ENCODE results near the gene RBM17.
"Not testable (repeated sequence)": the region's sequence is repeated elsewhere in the genome, so short reads cannot be mapped to it uniquely, and the experiment has no call there.

RBM17 gene

GRCh38 chr10:6114299-6114698 is 25.5 kb downstream of the RBM17 start:
- DNase-seq, result no peak

GRCh38 chr10:6114805-6115341 is 26.0 kb downstream of the RBM17 start:
- DNase-seq, result no peak

DNA sequence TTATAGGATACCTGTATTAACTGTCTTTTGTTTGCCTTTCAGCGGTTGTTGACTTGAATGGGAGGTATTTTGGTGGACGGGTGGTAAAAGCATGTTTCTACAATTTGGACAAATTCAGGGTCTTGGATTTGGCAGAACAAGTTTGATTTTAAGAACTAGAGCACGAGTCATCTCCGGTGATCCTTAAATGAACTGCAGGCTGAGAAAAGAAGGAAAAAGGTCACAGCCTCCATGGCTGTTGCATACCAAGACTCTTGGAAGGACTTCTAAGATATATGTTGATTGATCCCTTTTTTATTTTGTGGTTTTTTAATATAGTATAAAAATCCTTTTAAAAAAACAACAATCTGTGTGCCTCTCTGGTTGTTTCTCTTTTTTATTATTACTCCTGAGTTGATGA is 26.6 kb downstream of the RBM17 start:
- DNase-seq, result no peak

DNA sequence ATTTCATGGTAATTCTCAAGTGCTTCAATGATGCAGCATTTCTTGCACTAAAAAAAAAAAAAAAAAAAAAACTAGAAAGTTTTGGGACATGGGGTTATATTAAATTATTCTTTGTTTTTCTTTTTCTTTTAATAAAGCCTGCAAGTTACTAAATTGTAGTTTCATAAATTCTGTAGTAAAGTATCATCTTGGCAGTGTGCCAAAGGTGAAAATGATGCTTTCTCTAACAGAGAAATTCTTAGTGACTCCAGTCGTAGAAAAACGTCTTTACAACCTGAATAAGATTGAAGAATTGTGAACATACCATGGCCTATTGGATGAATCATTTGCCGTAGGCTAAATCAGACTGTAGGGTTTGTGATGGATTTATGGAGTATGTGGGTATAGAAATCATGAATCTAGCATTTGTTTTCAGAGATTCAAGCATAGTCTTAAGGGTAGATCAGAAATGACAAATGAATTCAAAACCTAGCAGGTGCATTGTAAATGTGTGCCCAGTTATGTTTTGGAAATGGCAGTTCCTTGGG is 27.1 kb downstream of the RBM17 start:
- no peak for DNase-seq

DNA sequence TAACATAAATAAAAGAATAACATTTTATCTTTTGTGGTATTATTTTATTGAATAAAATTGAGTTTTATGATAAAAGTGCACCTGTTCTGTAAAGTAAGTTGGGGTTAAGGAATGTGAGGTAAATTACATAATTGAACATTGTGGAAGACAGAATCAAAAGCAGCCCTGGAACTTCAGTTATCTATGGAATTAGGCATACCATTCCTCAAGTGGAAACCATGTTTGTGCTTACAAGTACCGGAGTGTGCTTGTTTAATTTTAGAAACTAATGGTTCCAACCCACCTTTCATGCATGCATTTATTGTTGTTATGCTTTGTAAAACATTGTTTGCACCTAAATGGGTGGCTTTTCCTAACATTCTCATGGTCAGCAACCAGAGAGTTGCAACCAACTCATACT is 28.0 kb downstream of the RBM17 start:
- no peak for DNase-seq

- DNase-seq, result no peak
These were observed 28.9 kb downstream of the RBM17 start for GRCh38 chr10:6117711-6118110.

DNA sequence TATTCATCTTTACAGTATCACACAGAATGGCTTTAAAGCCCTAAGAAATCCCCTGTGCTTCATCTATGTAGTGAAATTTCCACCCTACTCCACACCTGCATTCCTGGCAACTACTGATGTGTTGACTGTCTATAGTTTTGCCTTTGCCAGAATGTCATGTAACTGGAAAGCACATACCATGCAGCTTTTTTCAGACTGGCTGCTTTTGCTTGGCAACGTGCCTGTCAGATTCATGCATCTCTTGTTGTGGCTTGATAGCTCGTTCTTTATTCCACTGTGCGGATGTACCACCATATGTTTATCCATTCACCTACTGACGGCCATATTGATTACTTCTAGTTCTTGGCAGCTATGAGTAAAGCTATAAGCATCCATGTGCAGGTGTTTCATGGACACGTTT is 30.6 kb downstream of the RBM17 start:
- no peak for DNase-seq

DNA sequence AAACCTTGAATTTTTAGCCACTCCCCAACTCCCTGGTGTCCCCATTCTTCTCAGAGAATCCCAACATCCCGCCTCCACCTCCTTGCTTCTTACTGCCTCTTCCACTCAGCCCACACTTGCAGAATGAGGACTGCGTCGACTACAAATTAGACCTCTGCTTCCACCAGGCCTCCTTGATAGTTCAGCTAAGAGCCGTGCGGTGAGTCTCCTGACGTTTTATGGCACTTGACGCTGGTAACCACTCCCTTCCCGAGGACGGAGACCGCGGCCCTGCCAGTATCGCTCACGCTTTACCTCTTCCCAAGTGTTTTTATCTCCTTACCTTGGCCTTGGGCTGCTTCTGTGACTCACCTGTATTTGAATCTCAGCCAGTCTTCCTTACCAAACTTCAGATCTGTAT is 31.1 kb downstream of the RBM17 start:
- no peak for DNase-seq

GRCh38 chr10:6120691-6121090 is 31.9 kb downstream of the RBM17 start:
- DNase-seq, result no peak

GRCh38 chr10:6121146-6121545 is 32.3 kb downstream of the RBM17 start:
- DNase-seq, result no peak

DNA sequence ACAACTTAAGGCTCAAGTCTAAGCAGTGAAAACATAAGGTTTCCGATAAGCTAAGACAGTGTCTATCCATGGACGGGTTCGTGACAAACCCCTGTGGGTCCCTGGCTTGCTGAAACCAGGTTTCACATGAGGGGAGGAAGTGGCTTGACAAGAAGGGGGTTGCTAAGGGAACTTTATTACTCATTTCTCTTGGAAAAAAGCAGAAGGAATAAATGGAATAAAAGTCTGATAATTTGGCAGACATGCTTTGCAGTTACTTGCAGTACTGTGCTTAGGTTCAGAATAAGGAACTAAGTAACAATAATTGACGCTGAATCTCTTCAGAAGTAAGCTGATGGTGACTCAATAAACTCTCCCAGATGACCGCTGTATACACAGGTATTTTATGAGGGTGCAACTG is 34.7 kb downstream of the RBM17 start:
- DNase-seq, result no peak

- DNase-seq, result no peak
These were observed 35.8 kb downstream of the RBM17 start for GRCh38 chr10:6124666-6125065.

- DNase-seq, result not testable (repeated sequence)
These were observed 38.6 kb downstream of the RBM17 start for GRCh38 chr10:6127461-6127860.

GRCh38 chr10:6128087-6128486 is 39.3 kb downstream of the RBM17 start:
- no peak for DNase-seq

DNA sequence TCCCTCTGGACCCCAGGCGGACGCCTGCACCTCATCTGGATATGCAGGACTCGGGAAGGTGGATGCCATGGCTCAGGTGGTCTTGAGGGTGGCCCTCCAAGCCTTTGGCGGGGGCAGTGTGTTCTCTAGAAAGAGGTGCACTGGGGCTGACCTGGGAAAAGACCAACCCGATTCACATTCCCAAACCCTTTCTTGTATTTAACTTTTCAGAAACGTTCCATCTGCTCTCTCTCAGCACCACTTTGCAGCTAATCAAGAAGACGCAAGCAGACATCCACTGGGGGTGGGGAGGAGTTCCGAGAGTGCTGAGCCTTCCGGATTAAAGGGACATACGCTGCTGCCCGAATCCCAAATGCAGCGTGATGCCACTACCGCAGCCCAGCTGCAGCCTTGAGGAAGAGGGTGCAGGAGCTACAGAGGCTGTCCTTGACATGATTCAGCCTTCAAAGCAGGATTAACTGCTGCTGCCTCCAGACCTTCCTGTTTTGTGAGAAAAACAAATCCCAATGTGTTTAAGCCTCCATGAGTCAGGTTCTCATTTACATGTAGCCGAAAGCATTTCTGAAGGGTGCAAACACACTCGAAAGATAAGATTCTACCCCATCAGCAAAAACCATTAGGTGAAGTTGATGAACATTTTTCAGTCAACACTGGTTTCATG is 39.9 kb downstream of the RBM17 start:
- no peak for DNase-seq

DNA sequence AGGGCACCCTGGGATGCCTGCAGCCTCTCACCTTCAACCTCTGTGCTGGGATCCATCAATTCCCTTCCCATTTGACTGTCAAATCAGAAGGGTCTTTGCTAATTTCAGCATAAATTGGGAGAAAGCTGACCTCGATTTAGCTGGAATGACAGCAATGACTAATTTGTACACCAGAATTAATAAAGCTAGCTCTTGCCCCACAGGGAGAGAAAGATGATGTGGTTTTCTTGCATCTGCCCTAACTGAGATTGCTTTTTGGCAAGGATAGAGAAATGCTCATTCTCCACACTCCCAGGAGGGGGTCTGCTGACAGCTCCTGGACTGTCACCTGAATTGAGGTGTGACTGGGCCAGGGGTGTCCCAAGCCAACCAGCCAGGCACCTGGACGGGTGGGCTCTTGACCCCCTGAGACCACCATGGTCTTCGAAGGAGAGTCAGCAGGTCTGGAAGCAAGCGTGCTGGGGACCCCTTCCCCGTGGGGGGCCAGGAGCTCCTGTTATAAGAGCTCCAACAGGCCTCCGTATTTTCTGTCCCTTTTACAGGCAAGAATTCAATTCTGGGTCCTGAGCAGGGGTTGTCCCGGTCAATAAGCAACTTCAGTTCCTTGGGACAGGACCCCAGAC is 42.1 kb downstream of the RBM17 start:
- DNase-seq, result no peak

- DNase-seq, result no peak
These were observed 44.7 kb downstream of the RBM17 start for GRCh38 chr10:6133331-6134098.

GRCh38 chr10:6134099-6134823 is 45.4 kb downstream of the RBM17 start:
- no peak for DNase-seq

GRCh38 chr10:6135039-6135438 is 46.2 kb downstream of the RBM17 start:
- DNase-seq, result no peak

DNA sequence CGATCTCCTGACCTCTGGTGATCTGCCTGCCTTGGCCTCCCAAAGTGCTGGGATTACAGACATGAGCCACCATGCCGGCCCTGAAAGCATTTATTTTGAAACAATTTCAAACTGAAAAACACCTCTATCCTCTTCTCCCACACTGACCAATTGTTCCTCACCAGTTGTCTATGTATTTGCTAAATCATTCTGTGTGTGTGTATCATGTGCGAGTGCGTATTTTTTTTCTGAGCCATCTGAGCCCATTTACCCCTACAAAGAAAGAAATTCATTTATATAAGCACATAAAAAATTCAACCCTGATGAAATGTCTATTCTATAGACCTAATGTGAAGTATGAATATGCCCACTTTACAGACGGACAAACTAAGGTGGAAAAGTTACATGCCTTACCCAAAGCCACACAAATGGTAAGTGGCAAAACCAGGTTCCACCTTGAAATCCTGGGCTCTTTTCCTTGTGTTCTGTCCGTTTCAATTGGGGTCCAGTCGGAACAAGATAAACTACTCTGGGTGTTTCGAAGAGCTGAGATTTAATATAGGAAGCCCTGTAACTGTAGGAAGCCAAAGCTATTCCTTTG is 46.8 kb downstream of the RBM17 start:
- no peak for DNase-seq

- DNase-seq, result peak; percentile 27 to 44
These were observed 47.7 kb downstream of the RBM17 start for GRCh38 chr10:6136215-6137201.

Measured in activated CD4-positive, alpha-beta T cell treated with anti-CD3 and anti-CD28 coated beads for 4 hours (primary cell).